C4-2B (cell line): ENCODE results near the gene SLC18A3.

Experiments used
- CTCF ChIP-seq: fragments of 450-650 bp; conservative IDR thresholded peaks from 2 replicates; pipeline ENCODE4 v1.5.1; 2017; ENCODE audit warnings: mild to moderate bottlenecking
- ZFX ChIP-seq: fragments of 450-650 bp; IDR thresholded peaks from 2 replicates; pipeline ENCODE4 v1.6.1; 2017

- TF ChIP-seq CTCF (no peak), ZFX (no peak)
Measured at GRCh38 chr10:49564461-49565009, 45.6 kb upstream of the SLC18A3 start.
